Measurements from ENCODE around the gene APBA1.

DNA sequence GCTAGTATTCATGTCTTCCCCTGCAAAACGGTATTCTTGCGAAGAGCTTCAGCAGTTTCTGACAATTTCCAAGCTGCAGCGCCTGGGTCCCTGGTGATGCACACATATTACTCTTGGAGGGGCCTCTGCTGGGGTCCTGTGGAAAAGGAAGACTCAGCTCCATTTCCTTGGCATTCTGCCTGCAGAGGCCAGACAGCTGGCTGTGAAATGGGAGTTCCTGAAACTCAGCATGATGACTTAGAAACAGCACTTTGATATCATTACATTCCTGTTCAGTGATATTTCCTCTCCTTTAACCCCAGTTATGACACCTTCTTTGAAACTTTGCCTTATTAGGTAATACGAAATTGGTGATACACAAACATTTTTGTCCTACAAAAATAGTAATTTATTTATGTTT lies 98.5 kb downstream of the APBA1 start:
- TF ChIP-seq, protein P1, sequence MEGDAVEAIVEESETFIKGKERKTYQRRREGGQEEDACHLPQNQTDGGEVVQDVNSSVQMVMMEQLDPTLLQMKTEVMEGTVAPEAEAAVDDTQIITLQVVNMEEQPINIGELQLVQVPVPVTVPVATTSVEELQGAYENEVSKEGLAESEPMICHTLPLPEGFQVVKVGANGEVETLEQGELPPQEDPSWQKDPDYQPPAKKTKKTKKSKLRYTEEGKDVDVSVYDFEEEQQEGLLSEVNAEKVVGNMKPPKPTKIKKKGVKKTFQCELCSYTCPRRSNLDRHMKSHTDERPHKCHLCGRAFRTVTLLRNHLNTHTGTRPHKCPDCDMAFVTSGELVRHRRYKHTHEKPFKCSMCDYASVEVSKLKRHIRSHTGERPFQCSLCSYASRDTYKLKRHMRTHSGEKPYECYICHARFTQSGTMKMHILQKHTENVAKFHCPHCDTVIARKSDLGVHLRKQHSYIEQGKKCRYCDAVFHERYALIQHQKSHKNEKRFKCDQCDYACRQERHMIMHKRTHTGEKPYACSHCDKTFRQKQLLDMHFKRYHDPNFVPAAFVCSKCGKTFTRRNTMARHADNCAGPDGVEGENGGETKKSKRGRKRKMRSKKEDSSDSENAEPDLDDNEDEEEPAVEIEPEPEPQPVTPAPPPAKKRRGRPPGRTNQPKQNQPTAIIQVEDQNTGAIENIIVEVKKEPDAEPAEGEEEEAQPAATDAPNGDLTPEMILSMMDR (conservative IDR thresholded peaks at IDR 0.05 in 1 of 2, IDR thresholded peaks at IDR 0.05 in 1 of 2; ENCODE audit: extremely low read depth in 1 of 2, insufficient read depth in 1 of 2, low read depth in 1 of 2, low read length in 2 of 2): no peak
- TF ChIP-seq EZH2 (IDR thresholded peaks at IDR 0.05; ENCODE audit: borderline replicate concordance, low read length): no peak
